Fibroblast of skin of left biceps (primary cell): ENCODE measurements around the gene TDRD1.
A peak's percentile ranks its signal among the peaks of the same experiment; 100 is the strongest.

Experiments
- DNase-seq, 2 experiments: peaks; one replicate each; pipeline ENCODE4 v3.0.0-alpha.2; 2013; ENCODE audit warnings: low read depth in 2 of 2

The TDRD1 gene

DNA sequence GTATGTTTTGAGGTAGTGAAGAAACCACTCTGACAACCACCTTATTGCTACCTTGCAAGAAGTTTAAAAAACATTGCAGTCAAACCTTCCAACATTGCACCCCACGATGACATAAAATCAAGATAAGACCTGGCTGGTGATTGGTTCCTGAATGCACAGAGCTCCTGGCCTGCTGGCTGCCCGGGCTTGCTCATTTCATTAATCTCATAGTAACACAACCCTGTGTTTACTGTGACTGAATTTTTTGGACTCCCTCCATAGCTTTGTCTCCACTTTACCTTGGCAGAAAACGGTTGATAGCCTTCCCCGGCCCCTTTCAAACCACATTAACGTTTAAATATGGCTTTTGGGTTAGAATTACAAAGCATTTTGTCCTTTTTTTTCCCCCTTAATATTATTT, 87.4 kb downstream of the TDRD1 start:
- no peak for DNase-seq

DNA sequence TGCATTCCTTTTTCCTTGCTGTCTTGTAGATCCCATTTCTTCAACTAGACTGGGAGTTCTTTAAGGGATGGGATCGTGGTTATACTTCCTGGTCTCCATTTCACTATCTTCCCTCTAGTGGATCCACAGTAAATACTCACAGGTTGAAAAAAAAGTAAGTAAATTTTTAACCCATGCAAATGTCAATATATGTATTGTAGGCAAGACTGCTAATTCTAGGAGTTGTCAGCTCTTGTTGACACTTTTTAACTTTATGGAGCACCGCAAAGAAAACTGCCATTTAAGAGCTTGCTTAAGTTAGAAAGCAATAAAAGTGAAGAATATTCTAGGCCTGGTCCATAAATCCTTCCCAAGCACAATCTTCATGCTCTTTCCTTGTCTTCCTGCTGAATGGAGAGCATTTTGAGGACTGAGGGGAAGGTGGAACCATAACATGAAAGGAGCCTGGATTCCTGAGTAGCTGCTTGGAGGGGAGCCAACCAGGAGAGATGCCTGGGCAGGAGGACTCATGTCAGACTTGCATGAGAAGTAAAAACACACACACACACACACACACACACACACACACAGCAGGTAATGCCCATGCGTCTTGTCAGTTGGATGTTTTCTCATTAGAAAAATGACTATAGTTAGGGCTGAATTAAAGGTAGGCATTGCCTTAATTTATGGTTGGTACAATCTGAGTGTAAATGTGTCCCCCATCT, 92.1 kb downstream of the TDRD1 start:
- DNase-seq = peak; percentile 28 to 32

DNA sequence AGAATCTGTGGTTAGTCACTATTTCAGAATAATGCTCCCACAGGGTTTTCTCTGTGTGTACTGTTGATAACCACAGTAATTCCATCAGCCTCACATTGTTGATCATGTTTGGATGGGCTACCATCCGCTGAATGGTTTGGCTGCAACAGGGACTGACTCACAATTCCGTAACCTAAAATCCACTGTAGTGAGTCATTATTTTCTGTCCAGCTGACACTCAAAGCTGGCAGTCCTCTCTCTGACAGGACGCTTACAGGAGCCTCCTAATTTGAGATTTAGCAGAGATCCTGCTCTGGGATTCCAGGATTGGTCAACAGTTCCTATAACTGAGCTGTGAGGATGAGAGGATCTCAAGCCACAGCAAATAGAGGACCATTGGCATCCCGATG, 92.6 kb downstream of the TDRD1 start:
- DNase-seq = peak; percentile 82 to 83

DNA sequence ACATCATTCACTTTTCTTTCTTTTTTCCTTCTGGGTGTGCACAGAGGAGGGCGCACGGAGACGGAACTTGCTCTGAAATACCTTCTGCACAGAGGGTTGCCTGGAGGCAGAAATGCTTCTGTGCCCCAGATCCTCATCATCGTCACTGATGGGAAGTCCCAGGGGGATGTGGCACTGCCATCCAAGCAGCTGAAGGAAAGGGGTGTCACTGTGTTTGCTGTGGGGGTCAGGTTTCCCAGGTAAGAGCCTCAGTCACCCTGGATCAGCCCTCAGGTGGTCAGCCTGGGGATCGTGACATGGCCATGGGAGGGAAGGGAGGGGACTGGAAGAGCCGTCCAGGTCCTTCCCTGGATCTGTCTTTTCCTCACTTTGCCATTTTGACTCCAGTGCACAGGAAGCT, 93.5 kb downstream of the TDRD1 start:
- DNase-seq = no peak

DNA sequence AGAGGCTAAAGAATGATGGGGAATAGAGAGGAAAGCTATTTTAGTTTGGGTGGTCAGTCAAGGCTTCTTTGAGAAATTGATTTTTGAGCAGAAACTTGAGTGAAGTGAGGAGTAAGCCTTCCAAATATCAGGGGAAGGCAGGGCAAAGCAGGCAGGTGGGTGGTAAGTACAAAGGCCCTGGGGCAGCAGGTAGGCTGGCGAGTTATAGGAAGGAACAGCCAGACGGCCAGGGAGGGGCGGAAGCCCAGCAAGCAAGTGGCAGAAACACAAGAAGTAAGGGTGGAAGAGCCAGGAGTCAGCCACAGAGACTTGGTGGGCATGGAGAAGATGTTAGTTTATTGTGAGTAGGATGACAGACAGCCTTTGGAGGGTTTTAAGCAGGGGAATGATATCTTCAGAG, 94.8 kb downstream of the TDRD1 start:
- DNase-seq = no peak

DNA sequence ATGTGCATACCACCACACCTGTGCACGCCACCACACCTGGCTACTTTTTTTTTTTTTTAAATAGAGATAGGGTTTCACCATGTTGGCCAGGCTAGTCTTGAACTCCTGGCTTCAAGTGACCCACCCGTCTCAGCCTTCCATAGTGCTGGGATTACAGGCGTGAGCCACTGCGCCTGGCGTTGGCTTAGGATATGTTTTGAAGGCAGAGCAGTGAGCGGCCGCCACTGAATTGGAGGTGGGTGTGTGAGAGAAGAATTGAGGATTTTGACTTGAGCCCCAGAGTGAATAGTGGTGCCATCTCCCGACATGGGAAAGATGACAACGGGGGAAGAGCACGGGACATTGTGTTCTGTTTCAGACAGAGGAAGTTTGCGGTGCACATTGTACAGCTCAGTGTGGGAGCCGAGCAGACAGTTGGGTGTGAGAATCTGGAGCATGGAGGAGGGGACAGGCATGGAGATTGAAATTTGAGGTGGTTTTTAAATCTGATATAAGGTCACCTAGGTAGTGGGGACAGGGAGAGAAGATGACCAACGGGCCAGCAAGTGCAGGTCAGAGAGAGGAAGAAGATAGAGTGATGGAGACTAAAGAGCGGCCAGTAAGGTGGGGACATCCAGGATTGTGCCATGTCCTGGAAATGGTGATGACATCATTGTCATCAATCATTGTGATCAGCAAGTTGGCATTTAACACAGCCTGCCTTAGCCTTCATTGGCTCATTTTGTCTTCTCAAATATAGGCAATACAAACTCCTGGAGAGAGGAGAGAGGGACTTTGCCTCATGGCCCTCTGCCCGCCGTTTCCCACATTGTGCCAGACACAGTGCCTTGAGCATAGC, 95.7 kb downstream of the TDRD1 start:
- DNase-seq = no peak

DNA sequence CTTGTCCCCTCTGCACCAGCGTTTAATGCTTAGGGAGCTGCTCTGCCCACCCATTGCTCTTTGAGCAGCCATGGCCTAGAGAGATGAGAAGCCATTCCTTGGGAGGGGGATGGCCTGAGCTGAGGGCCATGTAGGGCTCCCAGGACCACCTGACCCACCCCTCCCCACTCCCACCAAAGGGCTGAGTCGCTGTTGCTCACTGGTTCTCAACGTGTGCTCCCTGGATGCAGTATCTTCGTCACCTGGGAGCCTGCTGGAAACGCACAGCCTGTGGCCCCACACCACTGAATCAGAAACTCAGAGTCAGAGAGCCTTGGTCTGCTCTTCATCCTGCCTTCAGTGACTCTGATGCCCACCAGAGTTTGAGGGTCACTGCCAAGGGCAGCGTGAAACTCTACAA, 96.9 kb downstream of the TDRD1 start:
- DNase-seq = no peak

DNA sequence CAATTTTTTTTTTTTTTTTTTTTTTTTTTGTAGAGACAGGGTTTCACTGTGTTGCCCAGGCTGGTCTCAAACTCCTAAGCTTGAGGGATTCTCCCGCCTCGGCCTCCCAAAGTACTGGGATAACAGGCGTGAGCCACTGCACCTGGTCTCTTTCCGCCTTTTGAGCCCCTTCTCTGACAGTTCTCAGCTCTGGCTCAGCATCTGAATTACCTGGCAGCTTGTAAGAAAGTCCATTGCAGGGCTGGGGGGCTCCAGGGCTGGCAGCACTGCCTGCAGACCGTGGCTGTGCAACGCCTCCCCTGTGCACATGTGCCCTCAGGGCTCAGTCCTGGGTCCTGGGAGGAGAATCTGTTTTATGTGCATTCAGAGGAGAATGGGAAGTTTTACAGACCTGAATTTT, 97.5 kb downstream of the TDRD1 start:
- no peak for DNase-seq

DNA sequence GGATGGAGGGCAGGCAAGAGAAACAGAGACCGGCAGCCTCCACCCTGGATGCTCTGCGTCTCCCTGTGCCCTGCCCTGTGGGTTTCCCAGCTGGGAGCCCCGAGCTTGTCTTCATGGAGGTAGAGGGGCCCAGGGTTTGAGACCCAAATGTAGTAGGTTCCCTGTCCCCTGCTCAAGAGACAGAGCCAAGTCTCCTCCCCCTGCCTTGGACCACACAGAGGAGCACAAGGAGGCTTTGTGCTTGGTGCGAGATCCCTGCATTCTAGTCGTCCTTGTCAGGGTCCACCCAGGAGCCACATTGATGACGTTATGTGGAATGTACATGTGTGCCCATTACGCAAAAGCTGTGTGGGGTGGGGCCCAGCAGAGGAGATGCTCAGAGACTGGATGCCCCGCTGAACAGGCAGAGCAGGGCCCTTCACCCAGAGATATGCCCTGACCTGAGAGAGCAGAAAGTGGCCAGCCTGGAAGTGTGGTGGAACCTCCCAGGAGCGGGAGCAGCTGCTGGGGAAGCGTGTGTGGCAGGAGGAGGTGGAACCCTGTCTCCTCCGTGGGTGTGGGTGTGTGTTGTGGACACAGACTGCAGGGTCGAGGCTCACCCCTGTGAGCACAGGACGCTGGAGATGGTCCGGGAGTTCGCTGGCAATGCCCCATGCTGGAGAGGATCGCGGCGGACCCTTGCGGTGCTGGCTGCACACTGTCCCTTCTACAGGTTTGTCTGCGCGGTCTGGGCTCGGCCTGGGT, 99.2 kb downstream of the TDRD1 start:
- DNase-seq = no peak

DNA sequence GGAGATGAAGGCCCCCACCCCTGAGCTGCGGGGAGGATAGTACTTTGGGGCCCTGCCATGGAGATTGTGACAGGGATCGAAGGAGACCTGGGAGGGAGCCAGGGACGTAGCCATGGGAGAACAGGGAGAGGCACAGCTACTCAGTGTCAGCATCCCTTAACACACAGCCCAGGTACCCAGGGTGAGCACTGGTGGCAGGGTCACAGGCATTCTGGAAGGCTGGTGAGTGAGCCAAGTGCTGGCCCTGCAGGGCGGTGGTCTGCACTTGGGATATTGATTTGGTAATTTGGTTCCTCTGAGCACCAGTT, 99.7 kb downstream of the TDRD1 start:
- no peak for DNase-seq

DNA sequence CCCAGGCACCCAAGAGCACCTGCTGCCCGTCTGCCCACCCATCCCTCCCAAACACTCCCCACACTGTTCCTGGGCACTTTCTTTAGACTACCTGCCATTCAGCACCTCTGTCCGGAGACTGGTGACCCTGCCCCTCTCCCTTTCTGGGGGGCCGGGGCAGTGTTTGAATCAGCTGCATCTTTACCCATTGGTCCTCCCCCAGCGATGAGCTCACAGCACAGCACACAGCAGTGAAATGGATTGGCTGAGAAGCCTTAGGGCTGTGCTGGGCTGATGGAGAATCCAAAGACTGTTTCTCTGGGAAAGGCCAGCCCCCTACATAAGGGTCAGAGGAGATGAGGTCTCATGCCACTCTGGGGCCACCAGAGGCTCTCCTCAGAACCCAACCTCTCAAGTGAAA, 100.1 kb downstream of the TDRD1 start:
- no peak for DNase-seq

DNA sequence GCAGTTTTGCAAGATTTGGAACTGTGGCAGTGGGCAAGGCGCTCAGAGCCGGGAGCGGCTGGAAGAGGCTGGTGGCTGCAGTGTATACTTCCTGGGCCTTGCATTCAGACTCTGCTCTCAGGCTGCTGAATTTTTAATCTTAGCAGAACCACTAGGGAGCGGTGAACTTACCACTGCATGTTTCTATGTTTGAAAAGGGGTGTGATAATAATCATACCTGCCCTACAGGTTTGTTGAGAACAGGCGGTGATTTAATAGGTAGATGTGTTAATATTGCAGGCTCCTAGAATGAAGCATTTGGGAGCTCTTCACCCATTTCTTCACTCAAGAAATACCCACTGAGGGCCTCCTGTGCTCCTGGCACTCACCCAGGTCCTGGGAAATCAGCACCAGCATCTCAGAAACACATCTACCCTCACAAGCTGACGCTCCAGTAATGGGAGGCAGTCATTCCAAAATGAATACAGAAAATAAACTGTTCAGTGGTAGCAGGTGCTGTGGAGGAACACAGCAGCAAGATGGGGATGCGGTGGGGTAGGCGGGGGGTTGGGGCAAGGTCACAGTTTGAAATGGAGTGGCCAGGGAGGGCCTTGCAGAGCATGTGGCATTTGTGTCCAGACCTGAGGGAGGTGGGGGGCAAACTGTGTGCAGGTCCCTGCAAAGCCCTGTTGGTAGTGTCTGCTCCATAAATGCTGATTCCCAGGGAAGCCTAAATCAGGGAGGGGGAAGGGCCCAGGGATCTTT, 100.9 kb downstream of the TDRD1 start:
- no peak for DNase-seq

DNA sequence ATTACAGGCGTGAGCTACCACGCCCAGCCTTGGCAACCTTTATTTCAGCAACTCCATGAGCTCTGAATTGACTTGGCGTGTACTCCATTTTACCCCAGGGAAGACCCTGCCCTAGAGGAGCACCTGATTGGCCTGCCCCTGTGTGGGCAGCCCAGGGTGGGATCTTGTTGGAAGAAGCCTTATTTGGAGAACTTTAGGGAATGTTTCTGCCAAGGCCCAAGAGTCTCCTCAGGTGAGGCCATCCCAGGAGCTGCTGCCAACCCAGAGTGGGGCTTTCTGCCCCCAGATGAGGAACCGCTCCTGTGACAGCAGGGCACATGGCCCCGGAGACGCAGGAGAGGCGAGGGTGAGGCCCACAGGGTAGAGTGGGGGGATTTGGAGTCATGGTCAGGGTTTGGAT, 101.9 kb downstream of the TDRD1 start:
- DNase-seq = no peak

DNA sequence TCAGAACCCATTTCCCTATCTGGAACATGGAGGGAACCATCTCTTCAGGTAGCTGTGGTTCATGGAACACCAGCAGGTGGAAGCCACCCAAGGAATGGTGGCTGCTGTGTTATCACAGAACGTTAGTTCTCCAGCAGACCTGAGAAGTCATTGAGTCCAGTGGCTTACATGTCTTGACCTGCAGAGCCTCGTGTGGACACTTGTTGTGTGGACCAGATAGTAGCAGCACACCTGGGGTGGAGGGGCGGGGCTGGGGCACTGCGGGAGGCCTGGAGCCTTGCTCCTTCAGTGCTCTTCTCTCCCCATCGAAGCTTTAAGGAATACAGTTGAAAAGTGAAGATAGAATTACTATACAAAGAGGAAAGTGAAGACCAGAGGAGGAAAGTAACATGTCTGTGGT, 102.3 kb downstream of the TDRD1 start:
- no peak for DNase-seq
